Stimulated activated CD8-positive, alpha-beta memory T cell treated with anti-CD3 and anti-CD28 coated beads, Interleukin-12 subunit alpha, Interleukin-12 subunit beta, amount 100 ng/mL, for 4 hours (primary cell): ENCODE data around the gene ZNF93.
"Not testable (repeated sequence)": the region's sequence is repeated elsewhere in the genome, so short reads cannot be mapped to it uniquely, and the experiment has no call there.

Experiments used
- DNase-seq: peaks from one replicate; pipeline ENCODE4 v3.0.0-alpha.2; 2020; ENCODE audit warnings: low read depth

ZNF93 gene

DNA sequence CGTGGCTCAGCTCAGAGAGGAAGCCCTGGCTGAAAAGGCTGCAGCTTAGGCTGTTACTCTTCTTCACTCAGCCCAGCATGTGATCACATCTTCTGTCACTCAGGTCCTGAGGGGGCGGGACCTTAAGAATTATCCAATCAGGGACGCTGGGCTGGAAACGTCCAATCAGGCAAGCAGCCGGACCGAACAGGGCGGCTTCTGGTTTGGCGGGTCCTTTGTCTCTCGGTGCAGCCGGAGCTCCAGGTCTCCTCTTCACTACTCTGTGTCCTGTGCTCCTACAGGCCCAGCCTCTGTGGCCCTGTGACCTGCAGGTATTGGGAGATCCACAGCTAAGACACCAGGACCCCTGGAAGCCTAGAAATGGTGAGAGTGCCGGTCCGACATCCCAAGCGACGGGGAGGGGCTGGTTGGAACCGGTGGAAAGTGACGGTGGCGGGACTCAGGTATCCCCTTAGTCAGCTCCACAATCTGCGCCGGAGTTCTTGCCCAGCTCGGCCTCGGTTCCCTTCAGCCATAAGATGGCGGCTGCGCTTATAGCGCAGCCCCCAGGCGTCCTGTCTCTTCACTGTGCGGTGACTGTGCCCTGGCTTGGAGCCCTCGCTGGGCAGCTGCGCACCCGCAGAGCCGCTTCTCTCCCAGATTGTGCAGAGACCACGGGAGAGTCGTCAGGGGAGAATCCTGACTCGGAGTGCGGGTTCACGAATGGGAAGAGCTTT lies at the start of gene ZNF93:
ZNF93 (plus strand) TSS at position 218 of the 716 bp plus-strand sequence; CDS start at position 361, 143 bp downstream.
- DNase-seq = peak; percentile 75

DNA sequence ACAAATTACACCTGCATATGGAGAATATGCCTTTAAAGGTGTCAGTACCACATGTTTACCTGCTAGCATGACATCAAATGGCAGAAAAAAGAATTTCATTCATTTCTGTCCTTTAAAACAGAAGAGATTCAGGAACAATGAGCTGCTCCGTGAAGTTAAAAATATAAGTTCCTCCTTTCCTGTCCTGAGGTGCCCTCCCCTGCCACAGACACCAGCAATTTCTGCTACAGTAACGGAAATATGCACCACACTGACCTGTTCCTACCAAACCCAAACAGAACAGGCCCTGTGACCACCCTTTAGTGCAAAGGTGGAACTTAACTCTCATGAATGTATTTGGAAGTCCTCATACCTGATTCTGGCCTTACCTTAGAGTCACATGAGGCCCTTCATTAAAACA lies 49.0 kb upstream of the ZNF93 start:
- not testable (repeated sequence) for DNase-seq

DNA sequence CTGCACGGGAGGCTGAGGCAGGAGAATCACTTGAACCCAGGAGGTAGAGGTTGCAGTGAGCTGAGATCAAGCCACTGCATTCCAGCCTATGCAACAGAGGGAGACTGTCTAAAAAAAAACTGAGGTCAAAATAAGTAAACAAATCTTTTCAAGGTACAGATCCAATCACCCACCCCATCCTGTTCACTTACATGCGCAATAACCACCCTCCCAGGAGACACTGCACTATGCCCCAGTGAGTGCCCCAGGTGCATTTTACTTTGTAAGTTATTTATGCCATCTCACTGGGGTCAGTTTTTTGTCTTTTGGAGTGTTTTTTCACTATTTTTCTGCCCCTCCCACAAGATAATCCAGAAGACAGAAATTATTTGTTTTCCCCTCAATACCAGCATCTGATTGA lies 42.0 kb upstream of the ZNF93 start:
- DNase-seq = no peak

DNA sequence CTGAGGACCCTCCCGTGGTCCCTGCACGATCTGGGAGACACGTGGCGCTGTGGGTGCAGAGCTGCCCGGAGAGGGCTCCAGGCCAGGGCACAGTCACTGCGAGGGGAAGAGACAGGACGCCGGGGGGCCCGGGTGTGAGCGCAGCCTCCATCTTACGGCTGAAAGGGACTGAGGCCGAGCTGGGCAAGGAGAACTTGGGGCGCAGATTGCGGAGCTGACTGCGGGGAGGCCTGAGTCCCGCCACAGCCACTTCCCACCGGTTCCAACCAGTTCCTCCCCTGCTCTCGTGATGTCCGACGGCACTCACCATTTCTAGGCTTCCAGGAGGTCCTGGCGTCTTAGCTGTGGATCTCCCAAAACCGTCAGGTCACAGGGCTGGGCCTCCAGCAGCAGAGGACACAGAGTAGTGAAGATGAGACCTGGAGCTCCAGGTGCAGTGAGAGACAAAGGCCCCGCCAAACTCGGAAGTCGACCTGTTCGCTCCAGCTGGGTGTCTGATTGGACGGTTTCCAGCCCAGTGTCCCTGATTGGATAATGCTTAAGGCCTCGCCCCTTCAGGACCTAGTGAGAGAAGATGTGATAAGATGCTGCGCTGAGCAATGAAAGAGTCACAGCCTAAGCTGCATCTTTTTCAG lies 39.9 kb upstream of the ZNF93 start:
- DNase-seq = no peak

DNA sequence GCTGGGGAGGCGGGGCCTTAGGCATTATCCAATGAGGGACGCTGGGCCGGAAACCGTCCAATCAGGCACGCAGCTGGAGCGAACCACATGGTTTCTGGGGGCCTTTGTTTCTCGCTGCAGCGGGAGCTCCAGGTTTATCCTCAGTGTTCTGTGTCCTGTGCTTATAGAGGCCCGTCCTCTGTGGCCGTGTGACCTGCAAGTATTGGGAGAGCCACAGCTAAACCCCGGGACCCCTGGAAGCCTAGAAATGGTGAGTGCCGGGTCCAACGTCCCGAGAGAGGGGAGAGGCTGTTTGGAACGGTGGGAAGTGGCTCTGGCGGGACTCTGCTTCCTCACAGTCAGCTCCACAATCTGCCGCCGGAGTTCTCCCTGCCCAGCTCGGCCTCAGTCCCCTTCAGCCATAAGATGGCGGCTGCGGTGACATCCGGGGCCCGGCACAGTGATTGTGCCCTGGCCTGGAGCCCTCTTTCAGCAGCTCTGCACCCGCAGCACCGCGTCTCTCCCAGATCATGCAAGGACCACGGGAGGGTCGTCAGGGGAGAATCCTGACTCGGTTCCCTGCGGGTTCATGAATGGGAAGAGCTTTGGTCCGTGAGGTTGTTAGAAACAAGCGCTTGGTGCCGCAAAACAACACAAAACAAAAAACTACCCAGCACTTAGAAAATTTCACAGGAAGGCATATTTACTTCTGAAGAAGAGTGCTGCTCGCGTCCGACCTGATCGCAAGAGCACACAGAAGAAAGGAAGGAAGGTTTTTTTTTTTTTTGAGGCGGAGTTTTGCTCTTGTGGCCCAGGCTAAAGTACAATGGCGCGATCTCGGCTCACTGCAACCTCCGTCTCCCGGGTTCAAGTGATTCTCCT lies 34.8 kb upstream of the ZNF93 start, which contains the start of gene ZNF253:
ZNF253 (plus strand) TSS at position 133 of the 861 bp plus-strand sequence; CDS start at position 248, 115 bp downstream.
- peak; percentile 84 for DNase-seq

DNA sequence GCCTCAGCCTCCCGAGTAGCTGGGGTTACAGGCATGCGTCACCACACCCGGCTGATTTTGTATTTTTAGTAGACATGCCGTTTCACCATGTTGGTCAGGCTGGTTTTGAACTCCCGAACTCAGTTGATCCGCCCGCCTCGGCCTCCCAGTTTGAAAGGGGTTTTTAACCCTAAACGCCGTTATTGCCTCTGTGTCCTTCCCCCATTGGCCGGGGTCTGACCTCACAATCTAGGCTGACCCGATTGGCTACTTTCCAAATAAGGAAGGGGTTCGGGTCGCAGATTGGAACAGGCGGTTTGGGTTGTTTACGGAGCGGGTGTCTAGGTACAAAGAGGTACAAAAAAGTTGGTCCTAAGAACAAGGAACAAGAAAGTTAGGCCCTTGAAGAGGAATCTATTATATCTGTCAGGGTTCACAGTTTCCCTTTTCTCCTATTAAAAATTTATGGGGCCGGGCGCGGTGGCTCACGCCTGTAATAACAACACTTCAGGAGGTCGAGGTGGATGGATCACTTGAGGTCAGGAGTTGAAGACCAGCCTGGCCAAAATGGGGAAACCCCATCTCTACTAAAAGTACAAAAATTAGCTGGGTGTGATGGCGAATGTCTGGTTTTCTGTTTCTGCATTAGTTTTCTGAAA lies 34.0 kb upstream of the ZNF93 start:
- peak; percentile 9 for DNase-seq

DNA sequence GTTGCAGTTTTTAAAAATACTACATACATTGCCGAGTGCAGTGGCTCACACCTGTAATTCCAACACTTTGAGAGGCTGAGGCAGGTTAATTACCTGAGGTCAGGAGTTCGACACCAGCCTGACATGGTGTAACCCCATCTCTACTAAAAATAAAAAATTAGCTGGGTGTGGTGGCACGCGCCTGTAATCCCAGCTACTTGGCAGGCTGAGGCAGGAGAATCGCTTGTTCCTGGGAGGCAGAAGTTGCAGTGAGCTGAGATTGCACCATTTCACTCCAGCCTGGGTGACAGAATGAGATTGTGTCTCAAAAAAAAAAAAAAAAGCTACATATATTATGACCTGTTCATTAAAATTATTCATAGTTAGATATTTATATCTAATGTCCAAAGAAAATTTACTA lies 30.7 kb upstream of the ZNF93 start:
- not testable (repeated sequence) for DNase-seq

DNA sequence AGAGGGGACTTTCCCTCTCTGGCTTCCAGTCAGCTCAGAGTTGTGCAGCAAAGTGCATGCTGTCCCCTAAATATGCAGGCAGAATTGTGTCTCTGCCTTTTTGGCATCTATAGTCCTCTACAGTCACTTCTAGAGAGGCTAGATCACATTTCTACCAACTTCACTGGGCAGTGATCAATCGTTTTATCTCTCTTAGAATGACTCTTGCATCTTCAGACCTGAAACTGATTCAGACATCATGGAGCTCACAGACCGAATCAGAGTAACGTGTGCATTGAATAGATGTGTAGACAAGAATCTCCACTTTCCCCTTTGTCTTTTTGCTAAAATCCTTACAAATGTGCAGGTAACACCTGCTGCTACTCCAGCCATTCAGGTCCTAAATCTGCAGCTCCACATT lies 28.8 kb upstream of the ZNF93 start:
- no peak for DNase-seq

DNA sequence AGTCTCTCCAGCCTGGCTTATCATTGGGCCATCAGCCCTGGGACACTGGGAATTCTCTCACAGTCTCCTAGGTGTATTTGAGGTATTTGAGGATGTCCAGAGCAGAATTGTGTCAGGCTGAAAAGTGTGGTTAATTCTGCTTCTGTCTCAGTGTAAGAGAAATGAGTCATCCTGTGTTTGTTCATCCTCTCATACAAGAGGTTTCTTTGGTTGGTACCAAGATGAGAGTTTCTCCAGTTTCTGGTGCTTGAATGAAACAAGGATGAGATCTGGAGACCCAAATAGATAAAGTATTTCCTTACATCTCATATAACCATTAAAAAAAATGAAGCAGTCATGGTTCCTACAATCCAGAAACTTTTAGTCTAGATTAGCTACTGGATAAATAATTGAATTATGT lies 27.4 kb upstream of the ZNF93 start:
- DNase-seq = no peak

DNA sequence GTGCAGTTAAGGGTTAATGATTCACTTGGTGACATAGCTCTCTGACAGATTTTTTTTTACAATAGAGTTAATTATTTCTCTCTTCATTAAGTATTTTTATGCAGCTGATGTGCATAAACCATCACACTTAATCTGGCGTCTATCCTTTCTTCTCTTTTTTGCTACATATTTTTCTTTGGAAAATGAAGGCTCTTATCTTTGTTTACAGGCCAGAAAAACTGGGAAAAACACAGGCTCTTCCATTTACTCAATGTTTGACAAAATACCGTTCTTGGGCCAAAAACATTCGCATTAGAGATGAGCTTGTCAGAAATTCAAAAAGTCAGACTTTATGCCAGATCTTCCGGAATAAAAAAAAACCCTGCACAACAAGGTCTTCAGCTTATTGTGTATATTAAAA lies 23.0 kb upstream of the ZNF93 start:
- DNase-seq = no peak

DNA sequence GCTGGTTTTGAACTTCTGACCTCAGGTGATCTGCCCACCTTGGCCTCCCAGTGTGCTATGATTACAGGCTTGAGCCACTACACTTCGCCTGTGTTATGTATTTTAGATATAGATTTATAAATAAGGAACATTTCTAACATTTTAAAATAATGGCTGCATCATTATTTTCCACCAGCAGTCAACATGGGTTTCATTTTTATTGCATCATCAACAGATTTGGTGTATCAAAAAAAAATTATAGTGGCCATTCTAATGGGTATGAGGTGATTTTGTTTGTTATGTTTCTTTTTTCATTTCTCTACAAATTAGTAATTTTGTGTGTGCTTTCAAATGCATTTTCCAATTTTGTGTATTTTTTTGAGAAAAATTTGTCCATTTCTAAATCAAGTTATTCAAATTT lies 16.2 kb upstream of the ZNF93 start:
- no peak for DNase-seq

DNA sequence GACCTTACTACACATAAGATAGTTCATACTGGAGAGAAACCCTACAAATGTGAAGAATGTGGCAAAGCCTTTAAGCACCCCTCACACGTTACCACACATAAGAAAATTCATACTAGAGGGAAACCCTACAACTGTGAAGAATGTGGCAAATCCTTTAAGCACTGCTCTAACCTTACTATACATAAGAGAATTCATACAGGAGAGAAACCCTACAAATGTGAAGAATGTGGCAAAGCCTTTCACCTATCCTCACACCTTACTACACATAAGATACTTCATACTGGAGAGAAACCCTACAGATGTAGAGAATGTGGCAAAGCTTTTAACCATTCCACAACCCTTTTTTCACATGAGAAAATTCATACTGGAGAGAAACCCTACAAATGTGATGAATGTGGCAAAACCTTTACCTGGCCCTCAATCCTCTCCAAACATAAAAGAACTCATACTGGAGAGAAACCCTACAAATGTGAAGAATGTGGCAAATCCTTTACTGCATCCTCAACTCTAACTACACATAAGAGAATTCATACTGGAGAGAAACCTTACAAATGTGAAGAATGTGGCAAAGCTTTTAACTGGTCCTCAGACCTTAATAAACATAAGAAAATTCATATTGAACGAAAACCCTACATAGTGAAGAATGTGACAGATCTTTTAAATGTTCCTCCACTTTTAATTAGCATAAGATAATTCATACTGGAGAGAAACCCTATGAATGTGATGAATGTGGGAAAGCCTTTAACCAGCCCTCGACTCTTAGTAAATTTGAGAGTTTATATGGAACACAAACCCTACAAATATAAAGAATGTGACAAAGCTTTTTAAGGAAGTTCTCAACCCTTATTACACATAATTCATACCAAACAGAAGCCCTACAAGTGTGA lies 8.4 kb upstream of the ZNF93 start:
- DNase-seq = not testable (repeated sequence)

DNA sequence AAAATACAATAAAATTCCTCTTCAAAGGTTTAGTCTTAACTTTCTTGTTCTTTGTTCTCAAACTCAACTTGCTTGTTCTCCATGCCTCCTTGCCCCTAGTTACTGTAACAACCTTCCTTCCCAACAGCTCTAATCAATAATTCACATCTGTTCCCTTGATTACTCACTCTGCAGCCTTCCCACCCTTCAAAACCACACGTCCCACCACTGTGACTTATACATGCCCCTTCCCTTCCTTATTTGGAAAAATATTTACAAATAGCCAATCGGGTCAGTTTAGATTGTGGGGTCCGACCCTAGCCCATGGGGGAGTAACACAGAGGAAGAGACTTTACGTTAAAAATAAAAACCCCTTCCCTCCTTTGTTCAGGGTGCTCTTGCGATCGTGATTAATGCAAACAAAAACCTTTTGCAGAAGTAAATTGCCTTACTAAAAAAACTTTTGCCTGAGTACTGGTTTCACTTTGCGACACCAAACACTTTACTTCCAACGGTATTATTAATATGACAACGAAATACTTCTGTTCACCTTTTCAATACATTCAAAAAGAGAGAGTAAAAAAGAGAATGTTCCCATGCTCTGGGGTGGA lies 512 bp upstream of the ZNF93 start:
- DNase-seq = no peak

DNA sequence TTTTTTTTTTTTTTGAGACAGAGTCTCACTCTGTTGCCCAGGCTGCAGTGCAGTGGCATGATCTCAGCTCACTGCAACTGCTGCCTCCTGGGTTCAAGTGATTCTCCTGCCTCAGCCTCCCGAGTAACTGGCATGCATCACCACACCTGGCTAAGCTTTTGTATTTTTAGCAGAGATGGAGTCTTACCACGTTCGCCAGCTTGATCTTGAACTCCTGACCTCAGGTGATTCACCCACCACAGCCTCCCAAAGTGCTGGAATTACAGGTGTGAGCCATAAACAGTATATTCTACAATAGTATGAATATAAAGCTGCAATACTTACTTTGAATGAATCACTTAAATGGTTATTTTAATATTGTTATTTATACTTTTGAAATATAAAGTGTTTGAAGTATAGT lies 6.8 kb downstream of the ZNF93 start:
- not testable (repeated sequence) for DNase-seq

DNA sequence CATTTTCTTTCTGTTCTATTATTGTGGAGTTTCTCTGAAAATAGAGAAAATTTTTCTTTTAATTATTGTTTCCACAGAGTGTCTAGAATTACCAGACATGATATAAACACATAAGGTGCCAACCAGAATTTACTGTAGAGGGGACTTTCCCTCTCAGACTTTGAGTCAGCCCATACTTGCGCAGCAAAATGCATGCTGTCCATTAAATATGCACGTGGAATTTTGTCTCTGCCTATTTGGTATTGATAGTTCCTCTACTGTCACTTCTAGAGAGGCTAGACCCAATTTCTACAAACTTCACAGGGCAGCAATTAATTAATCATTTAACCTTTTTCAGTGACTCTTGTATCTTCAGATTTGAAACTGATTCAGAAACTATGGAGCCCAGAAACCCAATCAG lies 8.9 kb downstream of the ZNF93 start:
- DNase-seq = no peak

DNA sequence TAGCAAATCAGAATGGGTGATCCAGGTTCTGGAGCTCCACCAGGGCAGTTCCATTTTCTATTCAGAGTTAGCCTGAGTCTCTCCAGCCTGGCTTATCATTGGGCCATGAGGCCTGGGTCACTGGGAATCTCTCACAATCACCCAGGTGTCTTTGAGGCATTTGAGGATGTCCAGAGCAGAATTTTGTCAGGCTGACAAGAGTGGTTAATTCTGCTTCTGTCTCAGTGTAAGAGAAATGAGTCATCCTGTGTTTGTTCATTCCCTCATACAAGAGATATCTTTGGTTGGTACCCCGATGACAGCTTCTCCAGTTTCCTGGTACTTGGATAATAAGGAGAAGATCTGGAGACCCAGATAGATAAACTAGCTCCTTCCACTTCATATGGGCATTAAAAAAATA lies 10.4 kb downstream of the ZNF93 start:
- no peak for DNase-seq

DNA sequence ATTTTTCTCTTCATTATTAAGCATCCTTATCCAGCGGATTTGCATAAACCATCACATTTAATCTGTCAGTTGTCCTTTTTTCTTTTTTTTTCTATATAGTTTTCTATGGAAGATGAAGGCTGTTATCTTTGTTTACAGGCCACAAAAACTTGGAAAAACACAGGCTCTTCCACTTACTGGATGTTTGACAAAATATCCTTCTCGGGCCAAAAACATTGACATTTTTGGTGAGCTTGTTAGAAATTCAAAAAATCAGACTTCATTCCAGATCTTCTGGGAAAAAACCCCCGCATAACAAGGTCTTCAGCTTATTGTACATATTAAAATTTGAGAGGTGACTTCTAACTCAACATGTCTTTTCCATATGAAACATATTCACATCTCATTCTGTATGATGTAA lies 13.8 kb downstream of the ZNF93 start:
- no peak for DNase-seq

DNA sequence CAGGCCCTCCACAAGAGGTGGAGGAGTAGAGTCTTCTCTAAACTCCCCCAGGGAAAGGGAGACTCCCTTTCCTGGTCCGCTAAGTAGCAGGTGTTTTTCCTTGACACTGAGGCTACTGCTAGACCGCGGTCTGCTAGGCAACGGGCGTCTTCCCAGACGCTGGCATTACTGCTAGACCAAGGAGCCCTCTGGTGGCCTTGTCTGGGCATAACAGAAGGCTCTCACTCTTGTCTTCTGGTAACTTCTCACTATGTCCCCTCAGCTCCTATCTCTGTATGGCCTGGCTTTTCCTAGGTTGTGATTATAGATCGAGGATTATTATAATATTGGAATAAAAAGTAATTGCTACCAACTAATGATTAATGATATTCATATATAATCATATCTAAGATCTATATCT lies 29.7 kb downstream of the ZNF93 start:
- DNase-seq = not testable (repeated sequence)

DNA sequence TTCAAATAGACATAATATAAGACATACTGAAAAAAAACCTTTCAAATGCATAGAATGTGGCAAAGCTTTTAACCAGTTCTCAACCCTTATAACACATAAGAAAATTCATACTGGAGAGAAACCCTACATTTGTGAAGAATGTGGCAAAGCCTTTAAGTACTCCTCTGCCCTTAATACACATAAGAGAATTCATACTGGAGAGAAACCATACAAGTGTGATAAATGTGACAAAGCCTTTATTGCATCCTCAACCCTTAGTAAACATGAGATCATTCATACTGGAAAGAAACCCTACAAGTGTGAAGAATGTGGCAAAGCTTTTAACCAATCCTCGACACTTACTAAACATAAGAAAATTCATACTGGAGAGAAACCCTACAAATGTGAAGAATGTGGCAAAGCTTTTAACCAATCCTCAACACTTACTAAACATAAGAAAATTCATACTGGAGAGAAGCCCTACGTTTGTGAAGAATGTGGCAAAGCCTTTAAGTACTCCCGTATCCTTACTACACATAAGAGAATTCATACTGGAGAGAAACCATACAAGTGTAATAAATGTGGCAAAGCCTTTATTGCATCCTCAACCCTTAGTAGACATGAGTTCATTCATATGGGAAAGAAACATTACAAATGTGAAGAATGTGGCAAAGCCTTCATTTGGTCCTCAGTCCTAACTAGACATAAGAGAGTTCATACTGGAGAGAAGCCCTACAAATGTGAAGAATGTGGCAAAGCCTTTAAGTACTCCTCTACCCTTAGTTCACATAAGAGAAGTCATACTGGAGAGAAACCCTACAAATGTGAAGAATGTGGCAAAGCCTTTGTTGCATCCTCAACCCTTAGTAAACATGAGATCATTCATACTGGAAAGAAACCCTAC lies 32.9 kb downstream of the ZNF93 start:
- DNase-seq = not testable (repeated sequence)

DNA sequence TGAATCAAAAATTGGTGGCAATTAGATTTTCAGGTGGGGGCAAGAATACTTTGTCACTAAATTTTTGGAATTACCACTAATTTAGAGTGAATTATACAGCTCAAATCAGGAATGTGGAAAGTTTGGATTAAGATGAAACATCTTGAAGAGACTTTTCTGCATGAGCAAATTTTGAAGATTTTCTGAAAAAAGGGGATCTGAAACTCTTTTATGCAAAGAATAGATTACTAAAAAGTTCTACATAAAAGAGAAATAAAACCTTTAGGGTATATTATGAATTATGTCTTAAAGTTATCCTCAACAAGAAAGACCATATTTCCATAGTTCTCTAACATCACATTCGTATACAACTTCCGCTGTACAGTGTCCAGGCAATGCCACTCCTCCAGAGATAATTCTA lies 36.7 kb downstream of the ZNF93 start:
- no peak for DNase-seq
